Panc1 (cell line): ENCODE measurements around the gene PCNX2. TPM values are rescaled to one million over a fixed set of nuclear protein-coding genes. Genes with fewer than 3 reads are reported as not detected.
"Not testable (repeated sequence)": the region's sequence is repeated elsewhere in the genome, so short reads cannot be mapped to it uniquely, and the experiment has no call there.

Experiments used
- ATAC-seq: fragments of 200-7000 bp; cut with Tn5 transposase; 2 replicates; pipeline ENCODE4 v1.9.1; 2020; ENCODE audit warnings: mild to moderate bottlenecking, moderate library complexity
- BruUV-seq: library from RNA; stranded (reverse); fragments of 400-500 nt; replicated peaks from 2 replicates; lab custom pipeline; 2021; lab: Mats Ljungman, UMichigan
- CTCF ChIA-PET: fragments of 300-600 bp; sonication (Branson Sonifier 250); formaldehyde crosslinking; loops from one replicate; lab custom pipeline; 2022; ENCODE audit warnings: antibody characterized with exemption; lab: Charles Lee
- POLR2A ChIA-PET: fragments of 300-600 bp; sonication (Branson Sonifier 250); formaldehyde crosslinking; loops from one replicate; lab custom pipeline; 2022; ENCODE audit warnings: antibody characterized with exemption; lab: Charles Lee
- DNase-seq: peaks from one replicate; pipeline ENCODE4 v3.0.0-alpha.2; 2010; ENCODE audit warnings: low read depth, low spot score
- H3K27ac ChIP-seq: 2 replicates; pipeline ENCODE4 v1.5.1; 2011; ENCODE audit warnings: mild to moderate bottlenecking, low read length, inconsistent platforms
- H3K27me3 ChIP-seq: fragments of 200-500 bp; sonication (Bioruptor generic); 2 replicates; pipeline ENCODE4 v1.6.0; 2014; ENCODE audit warnings: low read length, inconsistent platforms; ENCODE audit not compliant: control insufficient read depth, insufficient read depth
- H3K36me3 ChIP-seq: fragments of 200-500 bp; sonication (Bioruptor generic); 2 replicates; pipeline ENCODE4 v1.5.1; 2014; ENCODE audit warnings: inconsistent platforms, mild to moderate bottlenecking, low read length, moderate library complexity; ENCODE audit not compliant: control insufficient read depth, insufficient read depth
- H3K4me1 ChIP-seq: 2 replicates; pipeline ENCODE4 v1.5.1; 2011; ENCODE audit warnings: inconsistent platforms, mild to moderate bottlenecking, low read length, moderate library complexity; ENCODE audit not compliant: control insufficient read depth, insufficient read depth
- H3K4me3 ChIP-seq, 2 experiments: 2 replicates each; pipeline ENCODE4 v1.5.1; 2011 to 2012; ENCODE audit warnings: low read depth in 2 of 2, low read length in 2 of 2, mild to moderate bottlenecking in 2 of 2, inconsistent platforms in 1 of 2, moderate library complexity in 1 of 2
- H3K9me3 ChIP-seq: fragments of 200-500 bp; sonication (Bioruptor generic); 2 replicates; pipeline ENCODE4 v1.5.1; 2014; ENCODE audit warnings: low read depth, mild to moderate bottlenecking, inconsistent platforms, low read length, moderate library complexity; ENCODE audit not compliant: control insufficient read depth, insufficient read depth
- CTCF ChIP-seq: fragments of 450-650 bp; IDR thresholded peaks from 2 replicates; pipeline ENCODE4 v1.5.1; 2017; ENCODE audit warnings: mild to moderate bottlenecking
- POLR2AphosphoS5 ChIP-seq: IDR thresholded peaks from 2 replicates; pipeline ENCODE4 v1.6.1; 2012; ENCODE audit warnings: mild to moderate bottlenecking, low read depth, low read length, moderate library complexity
- REST ChIP-seq, 2 experiments: IDR thresholded peaks; 2 replicates each; pipeline ENCODE4 v1.6.1; 2011 to 2012; ENCODE audit warnings: low read depth in 2 of 2, control low read depth in 1 of 2, low read length in 1 of 2, mild to moderate bottlenecking in 1 of 2, moderate library complexity in 1 of 2; ENCODE audit not compliant: insufficient read depth in 1 of 2
- SIN3A ChIP-seq: IDR thresholded peaks from 2 replicates; pipeline ENCODE4 v1.6.1; 2012; ENCODE audit warnings: low read depth, mild to moderate bottlenecking, low read length, moderate library complexity, borderline replicate concordance; ENCODE audit not compliant: insufficient read depth
- TCF7L2 ChIP-seq: IDR thresholded peaks from 2 replicates; pipeline ENCODE4 v1.6.1; 2011; ENCODE audit warnings: mild to moderate bottlenecking, low read depth, low read length, inconsistent platforms
- in situ Hi-C: cut with HindIII; loops from 2 replicates; pipeline ENCODE4 v1.10.0; 2016; ENCODE audit warnings: low sequenced_read_pairs, low pct_unique_long_range_greater_than_20kb
- intact Hi-C: fragments of 100-400 bp; cut with micrococcal nuclease; formaldehyde crosslinking; loops from one replicate; pipeline ENCODE4 v1.10.0; 2022; ENCODE audit not compliant: unreplicated experiment
- total RNA-seq: library from RNA; stranded (reverse); gene quantifications from one replicate; pipeline ENCODE4 v1.2.1, GENCODE V29; 2021; ENCODE audit not compliant: unreplicated experiment

PCNX2 gene
- total RNA-seq, 1 experiment from 2014 or later: 2.6 TPM

- intact Hi-C loops: no loop called here
- H3K4me1 ChIP-seq: peaks cover 8% of the 10 kb centered on the region
- ATAC-seq: no peak
- no peaks in the 10 kb centered on the region for H3K9me3 ChIP-seq
- no peak overlapping the region for H3K4me3 ChIP-seq
- TF ChIP-seq SIN3A (no peak), CTCF (no peak), TCF7L2 (no peak), POLR2AphosphoS5 (no peak), REST (IDR thresholded peaks at IDR 0.05; ENCODE audit: insufficient read depth in 1 of 2, low read depth in 2 of 2, low read length in 1 of 2) (no peak)
- H3K36me3 ChIP-seq: no peaks in the 10 kb centered on the region
- BruUV-seq: no TSS peak
- in situ Hi-C loops: no loop called here
- H3K27me3 ChIP-seq: no peaks in the 10 kb centered on the region
- ChIA-PET CTCF (no interaction called here), POLR2A (no interaction called here)
- no peak overlapping the region for H3K27ac ChIP-seq
- DNase-seq: no peak
Observed at GRCh38 chr1:233109096-233109495, 186.4 kb downstream of the PCNX2 start.

GRCh38 chr1:233107716-233108130 lies 187.8 kb downstream of the PCNX2 start:
- CTCF ChIA-PET, H3K36me3 ChIP-seq, DNase-seq, H3K4me1 ChIP-seq, BruUV-seq, H3K27me3 ChIP-seq, intact Hi-C loops, POLR2A ChIA-PET, ATAC-seq, H3K27ac ChIP-seq, in situ Hi-C loops, H3K9me3 ChIP-seq, H3K4me3 ChIP-seq: not testable (repeated sequence)

- no TSS peak for BruUV-seq
- ChIA-PET POLR2A (no interaction called here), CTCF (no interaction called here)
- Histone ChIP-seq H3K27me3 (no peaks in the 10 kb centered on the region), H3K4me3 (no peak overlapping the region), H3K36me3 (no peaks in the 10 kb centered on the region), H3K27ac (no peak overlapping the region), H3K9me3 (no peaks in the 10 kb centered on the region), H3K4me1 (no peaks in the 10 kb centered on the region)
- TF ChIP-seq CTCF (no peak), SIN3A (no peak), REST (IDR thresholded peaks at IDR 0.05; ENCODE audit: insufficient read depth in 1 of 2, low read depth in 2 of 2, low read length in 1 of 2) (no peak), TCF7L2 (no peak), POLR2AphosphoS5 (no peak)
- intact Hi-C loops (no loop called here), in situ Hi-C loops (no loop called here)
- ATAC-seq: no peak
- peak; percentile 18 for DNase-seq
Observed at GRCh38 chr1:233107130-233107660, 188.3 kb downstream of the PCNX2 start.
